Testis (tissue), 2 donors: ENCODE measurements around the gene IL2RG.

Source experiments
- POLR2A ChIP-seq: fragments of 450-650 bp; IDR thresholded peaks from one replicate; pipeline ENCODE4 v1.6.1; 2017; ENCODE audit warnings: antibody characterized with exemption, mild to moderate bottlenecking, moderate library complexity
- TF ChIP-seq, protein P1 (sequence below), 3 experiments: fragments of 450-650 bp in 2 of 3; fragments of 200-600 bp in 1 of 3; sonication (generic) in 1 of 3; IDR thresholded peaks; one replicate each; pipeline ENCODE4 v1.5.1; 2016 to 2019; ENCODE audit warnings: antibody characterized with exemption in 3 of 3, mild to moderate bottlenecking in 2 of 3, moderate library complexity in 1 of 3

DNA sequence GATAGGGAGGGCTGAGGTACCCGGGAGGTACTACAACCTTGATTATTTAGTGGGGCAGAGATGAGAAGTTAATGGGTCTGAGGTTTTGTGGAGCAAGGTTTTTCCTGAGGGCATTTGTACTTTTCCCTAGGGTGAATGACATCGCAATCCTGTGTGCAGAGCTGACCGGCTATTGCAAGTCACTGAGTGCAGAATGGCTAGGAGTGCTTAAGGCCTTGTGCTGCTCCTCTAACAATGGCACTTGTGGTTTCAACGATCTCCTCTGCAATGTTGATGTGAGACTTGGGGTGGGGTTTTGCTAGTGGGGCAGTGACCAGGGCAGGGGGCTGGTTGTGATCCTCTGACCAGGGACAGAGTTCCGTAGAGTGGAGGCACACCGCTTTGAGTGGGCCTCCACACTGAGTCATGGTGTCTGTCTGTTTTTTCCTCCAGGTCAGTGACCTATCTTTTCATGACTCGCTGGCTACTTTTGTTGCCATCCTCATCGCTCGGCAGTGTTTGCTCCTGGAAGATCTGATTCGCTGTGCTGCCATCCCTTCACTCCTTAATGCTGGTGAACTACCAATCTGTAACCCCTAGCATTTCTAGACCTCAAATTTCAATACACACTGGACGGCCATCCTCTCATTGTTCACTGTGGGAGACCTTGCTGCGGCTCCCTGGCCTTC is 16.9 kb upstream of the IL2RG start:
- TF ChIP-seq, protein P1, sequence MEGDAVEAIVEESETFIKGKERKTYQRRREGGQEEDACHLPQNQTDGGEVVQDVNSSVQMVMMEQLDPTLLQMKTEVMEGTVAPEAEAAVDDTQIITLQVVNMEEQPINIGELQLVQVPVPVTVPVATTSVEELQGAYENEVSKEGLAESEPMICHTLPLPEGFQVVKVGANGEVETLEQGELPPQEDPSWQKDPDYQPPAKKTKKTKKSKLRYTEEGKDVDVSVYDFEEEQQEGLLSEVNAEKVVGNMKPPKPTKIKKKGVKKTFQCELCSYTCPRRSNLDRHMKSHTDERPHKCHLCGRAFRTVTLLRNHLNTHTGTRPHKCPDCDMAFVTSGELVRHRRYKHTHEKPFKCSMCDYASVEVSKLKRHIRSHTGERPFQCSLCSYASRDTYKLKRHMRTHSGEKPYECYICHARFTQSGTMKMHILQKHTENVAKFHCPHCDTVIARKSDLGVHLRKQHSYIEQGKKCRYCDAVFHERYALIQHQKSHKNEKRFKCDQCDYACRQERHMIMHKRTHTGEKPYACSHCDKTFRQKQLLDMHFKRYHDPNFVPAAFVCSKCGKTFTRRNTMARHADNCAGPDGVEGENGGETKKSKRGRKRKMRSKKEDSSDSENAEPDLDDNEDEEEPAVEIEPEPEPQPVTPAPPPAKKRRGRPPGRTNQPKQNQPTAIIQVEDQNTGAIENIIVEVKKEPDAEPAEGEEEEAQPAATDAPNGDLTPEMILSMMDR (IDR thresholded peaks at IDR 0.05) = no peak
- no peak for TF ChIP-seq POLR2A
